ENCODE data around the gene CCDC149.

Gene CCDC149

DNA sequence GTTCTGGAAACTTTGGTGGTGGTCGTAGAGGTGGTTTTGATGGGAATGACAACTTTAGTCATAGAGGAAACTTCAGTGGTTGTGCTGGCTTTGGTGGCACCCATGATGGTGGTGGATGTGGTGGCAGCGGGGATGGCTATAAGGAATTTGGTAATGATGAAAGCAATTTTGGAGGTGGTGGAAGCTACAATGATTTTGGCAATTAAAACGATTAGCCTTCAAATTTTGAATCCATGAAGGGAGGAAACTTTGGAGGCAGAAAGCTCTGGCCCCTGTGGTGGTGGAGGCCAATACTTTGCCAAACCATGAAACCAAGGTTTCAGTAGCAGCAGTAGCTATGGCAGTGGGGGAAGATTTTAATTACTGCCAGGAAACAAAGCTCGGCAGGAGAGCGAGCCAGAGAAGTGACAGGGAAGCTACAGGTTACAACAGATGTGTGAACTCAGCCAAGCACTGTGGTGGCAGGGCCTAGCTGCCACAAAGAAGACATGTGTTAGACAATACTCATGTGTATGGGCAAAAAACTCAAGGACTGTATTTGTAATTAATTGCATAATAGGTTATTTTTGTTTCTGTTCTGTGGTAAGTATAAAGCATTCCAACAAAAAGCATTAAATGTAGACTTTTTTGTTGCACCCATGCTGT is 140.7 kb downstream of the CCDC149 start:
- POLR2A ChIA-PET (ENCODE audit: low non-redundant PET): no interaction called here
- H3K27ac ChIP-seq: no peak overlapping the region
- TF ChIP-seq, protein P1, sequence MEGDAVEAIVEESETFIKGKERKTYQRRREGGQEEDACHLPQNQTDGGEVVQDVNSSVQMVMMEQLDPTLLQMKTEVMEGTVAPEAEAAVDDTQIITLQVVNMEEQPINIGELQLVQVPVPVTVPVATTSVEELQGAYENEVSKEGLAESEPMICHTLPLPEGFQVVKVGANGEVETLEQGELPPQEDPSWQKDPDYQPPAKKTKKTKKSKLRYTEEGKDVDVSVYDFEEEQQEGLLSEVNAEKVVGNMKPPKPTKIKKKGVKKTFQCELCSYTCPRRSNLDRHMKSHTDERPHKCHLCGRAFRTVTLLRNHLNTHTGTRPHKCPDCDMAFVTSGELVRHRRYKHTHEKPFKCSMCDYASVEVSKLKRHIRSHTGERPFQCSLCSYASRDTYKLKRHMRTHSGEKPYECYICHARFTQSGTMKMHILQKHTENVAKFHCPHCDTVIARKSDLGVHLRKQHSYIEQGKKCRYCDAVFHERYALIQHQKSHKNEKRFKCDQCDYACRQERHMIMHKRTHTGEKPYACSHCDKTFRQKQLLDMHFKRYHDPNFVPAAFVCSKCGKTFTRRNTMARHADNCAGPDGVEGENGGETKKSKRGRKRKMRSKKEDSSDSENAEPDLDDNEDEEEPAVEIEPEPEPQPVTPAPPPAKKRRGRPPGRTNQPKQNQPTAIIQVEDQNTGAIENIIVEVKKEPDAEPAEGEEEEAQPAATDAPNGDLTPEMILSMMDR (conservative IDR thresholded peaks at IDR 0.05; ENCODE audit: low read depth): no peak
- no peak for DNase-seq (ENCODE audit: low spot score)
- CTCF ChIA-PET: no interaction called here

DNA sequence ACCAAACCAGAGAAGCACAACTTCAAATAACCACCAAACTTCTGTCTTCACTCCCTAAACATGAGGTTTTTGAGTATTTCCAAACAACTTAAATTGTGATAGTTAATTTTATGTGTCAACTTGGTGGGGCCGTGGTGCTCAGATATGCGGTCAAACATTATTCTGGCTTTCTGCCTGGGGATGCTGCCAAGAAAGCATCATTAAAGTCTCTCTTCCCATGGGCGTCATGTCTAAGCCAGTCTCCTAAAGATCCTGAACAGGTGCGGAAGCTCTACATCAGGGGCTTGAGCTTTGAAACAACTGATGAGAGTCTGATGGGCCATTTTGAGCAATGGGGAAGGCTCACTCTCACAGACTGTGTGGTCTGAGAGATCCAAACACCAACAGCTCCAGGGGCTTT is 141.6 kb downstream of the CCDC149 start:
- H3K27ac ChIP-seq: no peak overlapping the region
- ChIA-PET CTCF (interaction anchor here (0.5 kb wide), 1 partner anchor 285 kb away, joined by 3 read pairs; no protein-coding TSS in a partner anchor), POLR2A (ENCODE audit: low non-redundant PET) (no interaction called here)
- no peak for DNase-seq (ENCODE audit: low spot score)
- TF ChIP-seq, protein P1 (conservative IDR thresholded peaks at IDR 0.05; ENCODE audit: low read depth): no peak

DNA sequence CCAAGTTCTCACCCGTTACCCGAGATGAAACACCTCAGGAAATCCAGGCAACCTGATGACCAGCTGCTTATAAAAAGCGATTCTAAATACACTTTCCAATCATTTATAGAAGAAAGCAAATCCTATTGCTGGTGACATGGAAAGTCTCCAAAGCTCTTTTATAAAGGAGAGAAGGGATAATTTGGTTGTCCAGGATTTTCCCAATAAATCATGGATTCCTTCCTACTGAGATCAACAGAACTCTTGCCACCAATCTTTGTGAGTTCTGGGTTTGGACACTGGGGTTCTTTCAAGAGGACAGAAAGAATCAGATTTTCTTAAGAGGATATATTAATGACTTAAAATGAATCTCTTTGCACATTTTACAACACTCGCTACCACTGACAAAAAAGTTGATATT is 142.2 kb downstream of the CCDC149 start:
- peak overlapping the region; percentile 76 for H3K27ac ChIP-seq
- no peak for DNase-seq (ENCODE audit: low spot score)
- ChIA-PET POLR2A (ENCODE audit: low non-redundant PET) (no interaction called here), CTCF (interaction anchor here (1.1 kb wide), 1 partner anchor 28 kb away, joined by 3 read pairs; no protein-coding TSS in a partner anchor)
- TF ChIP-seq, protein P1 (conservative IDR thresholded peaks at IDR 0.05; ENCODE audit: low read depth): no peak

DNA sequence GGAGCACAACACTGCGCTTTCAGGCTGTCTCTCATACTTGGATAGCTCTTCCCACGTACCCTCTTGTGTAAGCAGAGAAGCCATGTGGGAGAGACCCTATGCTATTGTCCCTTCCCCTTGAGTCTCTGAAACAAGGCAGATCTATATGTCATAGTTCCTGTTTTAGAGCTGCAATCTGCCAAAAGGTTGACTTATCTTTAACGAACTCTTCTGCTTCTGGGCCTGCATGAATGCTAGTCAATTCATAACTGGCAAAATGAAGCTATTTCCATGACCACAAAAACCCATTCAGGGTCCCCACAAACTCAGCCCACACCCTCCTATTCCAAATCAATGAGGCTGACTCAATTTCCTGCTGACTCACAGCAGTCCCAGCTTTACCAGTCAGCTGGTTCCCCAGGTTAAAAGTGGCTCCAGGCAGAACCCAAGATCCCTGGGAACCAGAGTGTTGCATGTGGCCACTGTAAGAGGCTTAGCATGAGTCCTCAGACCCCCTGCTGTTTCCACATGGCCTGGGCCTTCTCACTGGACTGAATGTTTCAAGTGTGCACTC is 142.7 kb downstream of the CCDC149 start:
- TF ChIP-seq, protein P1 (conservative IDR thresholded peaks at IDR 0.05; ENCODE audit: low read depth): no peak
- CTCF ChIA-PET: interaction anchor here (1.1 kb wide), 1 partner anchor 27 kb away, joined by 3 read pairs; no protein-coding TSS in a partner anchor
- H3K27ac ChIP-seq: peak overlapping the region; percentile 76
- DNase-seq (ENCODE audit: low spot score): peak; percentile 48
- POLR2A ChIA-PET (ENCODE audit: low non-redundant PET): no interaction called here

DNA sequence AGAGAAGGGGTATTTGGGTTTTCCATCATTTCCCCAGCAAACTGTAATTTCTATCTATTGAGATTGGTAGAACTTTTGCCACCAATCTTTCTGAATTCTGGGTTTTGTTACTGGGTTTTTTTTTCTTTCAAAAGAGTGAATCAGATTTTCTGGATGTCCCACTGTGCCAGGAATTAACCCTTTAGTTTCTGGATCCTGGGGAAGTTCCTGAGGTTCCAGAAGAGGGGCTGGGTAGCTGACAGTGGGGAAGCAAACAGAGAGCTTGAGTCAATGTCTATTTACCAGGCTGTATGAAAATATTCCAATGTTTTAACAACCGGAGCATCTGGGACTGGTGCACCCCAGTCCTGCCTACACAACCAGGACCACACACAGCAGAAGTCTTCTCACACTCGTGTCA is 143.3 kb downstream of the CCDC149 start:
- DNase-seq (ENCODE audit: low spot score): no peak
- POLR2A ChIA-PET (ENCODE audit: low non-redundant PET): no interaction called here
- CTCF ChIA-PET: interaction anchor here (0.7 to 1.1 kb wide), 2 partner anchors 27 to 857 kb away, joined by 3 read pairs; no protein-coding TSS in a partner anchor
- TF ChIP-seq, protein P1 (conservative IDR thresholded peaks at IDR 0.05; ENCODE audit: low read depth): no peak
- peak overlapping the region; percentile 76 for H3K27ac ChIP-seq

DNA sequence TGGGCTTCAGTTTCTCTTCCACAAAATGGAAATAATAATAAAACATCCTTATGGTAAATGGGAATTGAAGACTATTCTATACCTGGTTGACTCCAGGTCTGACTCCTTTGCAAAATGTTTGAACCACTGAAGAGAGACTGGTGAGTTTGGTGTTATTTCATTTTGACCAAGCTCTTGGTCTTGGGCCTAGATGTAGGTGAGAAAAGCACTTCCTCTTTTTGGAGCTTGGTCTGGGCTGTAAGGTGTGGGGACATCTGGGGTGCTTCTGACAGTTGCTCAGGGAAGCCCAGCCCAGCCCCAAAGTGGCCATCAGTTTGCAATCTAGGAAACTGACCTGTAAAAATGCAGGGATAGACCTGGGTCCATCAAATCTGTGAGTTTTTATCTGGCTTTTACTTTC is 144.2 kb downstream of the CCDC149 start:
- ChIA-PET POLR2A (ENCODE audit: low non-redundant PET) (no interaction called here), CTCF (no interaction called here)
- no peak overlapping the region for H3K27ac ChIP-seq
- DNase-seq (ENCODE audit: low spot score): no peak
- TF ChIP-seq, protein P1 (conservative IDR thresholded peaks at IDR 0.05; ENCODE audit: low read depth): no peak
